ENCODE results near the gene ARID3B. TPM values are rescaled to one million over a fixed set of nuclear protein-coding genes. Genes with fewer than 3 reads are reported as not detected.

The ARID3B gene
- total and polyA plus RNA-seq, 2 experiments from 2014 or later: 69.8 to 70.5 TPM

- Histone ChIP-seq H3K9me3 (ENCODE audit: low read depth) (no peaks in the 10 kb centered on the region), H3K27ac (peak overlapping the region; percentile 58), H3K4me1 (ENCODE audit: low read depth) (peaks cover 26% of the 10 kb centered on the region), H3K27me3 (no peaks in the 10 kb centered on the region), H3K36me3 (no peaks in the 10 kb centered on the region), H3K4me3 (peak overlapping the region; percentile 94)
- TF ChIP-seq CTCF (IDR thresholded peaks at IDR 0.05; ENCODE audit: low read depth, low read length): no peak
- DNase-seq (ENCODE audit: low read depth in 1 of 2, low spot score in 1 of 2): no peak
Observed at GRCh38 chr15:74613953-74614743, 73.1 kb downstream of the ARID3B start.

- DNase-seq (ENCODE audit: low read depth in 1 of 2, low spot score in 1 of 2): peak; percentile 84 to 86
- no peak for TF ChIP-seq CTCF (IDR thresholded peaks at IDR 0.05; ENCODE audit: low read depth, low read length)
- H3K36me3 ChIP-seq: peaks cover 7% of the 10 kb centered on the region
Observed at GRCh38 chr15:74614744-74615507, 73.9 kb downstream of the ARID3B start.

GRCh38 chr15:74615508-74616365, 74.7 kb downstream of the ARID3B start, which contains the start of gene CLK3:
Gene CLK3, plus strand, starts transcription at chr15:74615836. Its CDS starts 3,361 bp downstream, at chr15:74619197.
- DNase-seq (ENCODE audit: low read depth in 1 of 2, low spot score in 1 of 2): peak; percentile 96 to 98
- H3K27ac ChIP-seq: peak within 1 kb of the TSS; percentile 97
- TF ChIP-seq CTCF (IDR thresholded peaks at IDR 0.05; ENCODE audit: low read depth, low read length): no peak

More at GRCh38 chr15:74614744-74615507, 73.9 kb downstream of the ARID3B start:
- peaks cover 22% of the 10 kb centered on the region for H3K4me1 ChIP-seq (ENCODE audit: low read depth)
- H3K4me3 ChIP-seq: peak overlapping the region; percentile 94
- no peaks in the 10 kb centered on the region for H3K9me3 ChIP-seq (ENCODE audit: low read depth)
- H3K27ac ChIP-seq: peak overlapping the region; percentile 97
- H3K27me3 ChIP-seq: no peaks in the 10 kb centered on the region

GRCh38 chr15:74616366-74616939, 75.4 kb downstream of the ARID3B start:
- Histone ChIP-seq H3K27ac (peak overlapping the region; percentile 97), H3K9me3 (ENCODE audit: low read depth) (no peaks in the 10 kb centered on the region), H3K4me1 (ENCODE audit: low read depth) (peaks cover 11% of the 10 kb centered on the region), H3K36me3 (peaks cover 19% of the 10 kb centered on the region), H3K27me3 (no peaks in the 10 kb centered on the region), H3K4me3 (peak overlapping the region; percentile 94)
- no peak for TF ChIP-seq CTCF (IDR thresholded peaks at IDR 0.05; ENCODE audit: low read depth, low read length)
- peak; percentile 70 to 73 for DNase-seq (ENCODE audit: low read depth in 1 of 2, low spot score in 1 of 2)

More at GRCh38 chr15:74615508-74616365, 74.7 kb downstream of the ARID3B start, which contains the start of gene CLK3:
- no peaks in the 10 kb centered on the region for H3K9me3 ChIP-seq (ENCODE audit: low read depth)
- H3K4me3 ChIP-seq: peak within 1 kb of the TSS; percentile 94
- peaks cover 14% of the 10 kb centered on the region for H3K4me1 ChIP-seq (ENCODE audit: low read depth)
- peaks cover 15% of the 10 kb centered on the region for H3K36me3 ChIP-seq
- no peaks in the 10 kb centered on the region for H3K27me3 ChIP-seq
